Measurements from ENCODE around the gene ZC3HAV1. TPM values are rescaled to one million over a fixed set of nuclear protein-coding genes. Genes with fewer than 3 reads are reported as not detected.

Gene ZC3HAV1
- total and polyA plus RNA-seq, 2 experiments from 2014 or later: 24.8 to 56.8 TPM

- ATAC-seq (no peak), DNase-seq (ENCODE audit: low spot score) (no peak)
- no peaks in the 10 kb centered on the region for H3K36me3 ChIP-seq (ENCODE audit: insufficient read depth)
- H3F3A ChIP-seq (replicated peaks; ENCODE audit: low read depth): no peaks in the 10 kb centered on the region
- H3K27me3 Mint-ChIP-seq (ENCODE audit: insufficient read depth, low read depth, poor library complexity): no peaks in the 10 kb centered on the region
- TF ChIP-seq REST (IDR thresholded peaks at IDR 0.05; ENCODE audit: unreplicated experiment) (no peak), ZNF331 (CRISPR knock-in tag; IDR thresholded peaks at IDR 0.05; ENCODE audit: low read depth) (no peak), ZNF114 (CRISPR knock-in tag; IDR thresholded peaks at IDR 0.05) (no peak), JUNB (IDR thresholded peaks at IDR 0.05; ENCODE audit: unreplicated experiment) (no peak), POLR2AphosphoS5 (IDR thresholded peaks at IDR 0.05; ENCODE audit: low read depth) (no peak), ETS1 (IDR thresholded peaks at IDR 0.05) (no peak), EZH2phosphoT487 (IDR thresholded peaks at IDR 0.05; ENCODE audit: unreplicated experiment) (no peak), NANOG (IDR thresholded peaks at IDR 0.05; ENCODE audit: borderline replicate concordance) (no peak), CREB1 (CRISPR knock-in tag; IDR thresholded peaks at IDR 0.05; ENCODE audit: low read depth) (no peak), EZH2 (IDR thresholded peaks at IDR 0.05; ENCODE audit: low read depth, unreplicated experiment) (no peak), CTCF (conservative IDR thresholded peaks at IDR 0.05; ENCODE audit: low read depth in 2 of 2) (no peak), STAT1 (IDR thresholded peaks at IDR 0.05; ENCODE audit: unreplicated experiment) (no peak), ZNF462 (CRISPR knock-in tag; IDR thresholded peaks at IDR 0.05) (no peak)
- H3K27ac ChIP-seq (ENCODE audit: low read depth): no peak overlapping the region
- H3K9me3 Mint-ChIP-seq: no peaks in the 10 kb centered on the region
- no peak overlapping the region for H2AFZ ChIP-seq
- H3K4me3 Mint-ChIP-seq: no peak overlapping the region
- H4K20me1 ChIP-seq (replicated peaks; ENCODE audit: insufficient read depth): no peaks in the 10 kb centered on the region
- no peaks in the 10 kb centered on the region for H3K27me3 ChIP-seq (ENCODE audit: insufficient read depth)
- H3K4me1 ChIP-seq (ENCODE audit: insufficient read depth): no peaks in the 10 kb centered on the region
- H3K4me3 ChIP-seq: no peak overlapping the region
- H3K4me1 Mint-ChIP-seq: peaks cover 11% of the 10 kb centered on the region; the same call in 2 of the 3 replicates
- no peak overlapping the region for H3K27ac Mint-ChIP-seq
- H3K36me3 Mint-ChIP-seq (ENCODE audit: low read depth): no peaks in the 10 kb centered on the region
- no peaks in the 10 kb centered on the region for H3K9me2 ChIP-seq (ENCODE audit: insufficient read depth)
- H3K79me2 ChIP-seq (replicated peaks; ENCODE audit: insufficient read depth): no peaks in the 10 kb centered on the region
- no peak overlapping the region for H3K4me2 ChIP-seq
Observed at GRCh38 chr7:139152149-139152548, 42.6 kb upstream of the ZC3HAV1 start.
